Ectodermal cell (in vitro differentiated cells): Measurements from ENCODE around the gene MYH10.

Experiments
- H3K27ac ChIP-seq: 2 replicates; pipeline ENCODE4 v1.7.0; 2013; ENCODE audit warnings: mild to moderate bottlenecking, low read depth, low read length; ENCODE audit not compliant: insufficient read depth, poor library complexity, severe bottlenecking
- H3K27me3 ChIP-seq: 2 replicates; pipeline ENCODE4 v1.7.0; 2013; ENCODE audit warnings: mild to moderate bottlenecking, low read length; ENCODE audit not compliant: insufficient read depth, control insufficient read depth, poor library complexity, severe bottlenecking
- H3K36me3 ChIP-seq: one replicate; pipeline ENCODE4 v1.7.0; 2013; ENCODE audit warnings: low read length; ENCODE audit not compliant: control insufficient read depth, insufficient read depth
- H3K4me1 ChIP-seq: one replicate; pipeline ENCODE4 v1.7.0; 2013; ENCODE audit warnings: low read length; ENCODE audit not compliant: control insufficient read depth, insufficient read depth
- H3K4me3 ChIP-seq: 2 replicates; pipeline ENCODE4 v1.7.0; 2013; ENCODE audit warnings: low read depth, low read length, control low read depth; ENCODE audit not compliant: insufficient read depth
- H3K9me3 ChIP-seq: 2 replicates; pipeline ENCODE4 v1.7.0; 2013; ENCODE audit warnings: mild to moderate bottlenecking, low read length, moderate library complexity; ENCODE audit not compliant: control insufficient read depth
- WGBS, 2 experiments: methylation state at CpG; one replicate each; pipeline ENCODE4 v1.1.7; 2013; ENCODE audit warnings: missing lambda C conversion rate in 2 of 2; 5-methylcytosine and 5-hydroxymethylcytosine counted together

The MYH10 gene

GRCh38 chr17:8629371-8630226 is 926 bp downstream of the MYH10 start:
- H3K27ac ChIP-seq, result peak overlapping the region; percentile 30
- no peaks in the 10 kb centered on the region for H3K36me3 ChIP-seq
- H3K4me1 ChIP-seq, result peaks cover 26% of the 10 kb centered on the region
- peak overlapping the region; percentile 92 for H3K4me3 ChIP-seq
- H3K27me3 ChIP-seq, result no peaks in the 10 kb centered on the region
- H3K9me3 ChIP-seq, result no peaks in the 10 kb centered on the region
- WGBS, 2 experiments, result 0% methylated on average over 76 of the region's 76 CpGs

GRCh38 chr17:8628609-8629169 is 1.8 kb downstream of the MYH10 start:
- Histone ChIP-seq H3K36me3 (no peaks in the 10 kb centered on the region), H3K27me3 (no peaks in the 10 kb centered on the region), H3K4me3 (peak overlapping the region; percentile 92), H3K27ac (no peak overlapping the region), H3K4me1 (peaks cover 31% of the 10 kb centered on the region), H3K9me3 (no peaks in the 10 kb centered on the region)
- 21 to 22% methylated on average over 5 to 8 of the region's 8 CpGs for WGBS, 2 experiments

- H3K27ac ChIP-seq, result no peak overlapping the region
- 10 to 17% methylated on average over 1 of the region's 2 CpGs for WGBS, 2 experiments
- H3K4me3 ChIP-seq, result peak overlapping the region; percentile 92
- H3K9me3 ChIP-seq, result no peaks in the 10 kb centered on the region
- peaks cover under 1% of the 10 kb centered on the region for H3K36me3 ChIP-seq
- no peaks in the 10 kb centered on the region for H3K27me3 ChIP-seq
- H3K4me1 ChIP-seq, result peaks cover 31% of the 10 kb centered on the region
Measured at GRCh38 chr17:8628172-8628571, 2.4 kb downstream of the MYH10 start.

GRCh38 chr17:8623591-8623990 is 6.9 kb downstream of the MYH10 start:
- H3K27ac ChIP-seq, result no peak overlapping the region
- H3K9me3 ChIP-seq, result no peaks in the 10 kb centered on the region
- 52 to 58% methylated on average over 2 of the region's 2 CpGs for WGBS, 2 experiments
- H3K4me1 ChIP-seq, result peaks cover 23% of the 10 kb centered on the region
- no peak overlapping the region for H3K4me3 ChIP-seq
- H3K27me3 ChIP-seq, result no peaks in the 10 kb centered on the region
- peaks cover 27% of the 10 kb centered on the region for H3K36me3 ChIP-seq

GRCh38 chr17:8622191-8622590 is 8.3 kb downstream of the MYH10 start:
- no peaks in the 10 kb centered on the region for H3K9me3 ChIP-seq
- H3K27ac ChIP-seq, result no peak overlapping the region
- H3K4me3 ChIP-seq, result no peak overlapping the region
- H3K4me1 ChIP-seq, result peaks cover 12% of the 10 kb centered on the region
- peaks cover 27% of the 10 kb centered on the region for H3K36me3 ChIP-seq
- no peaks in the 10 kb centered on the region for H3K27me3 ChIP-seq
- 94 to 96% methylated on average over 4 of the region's 4 CpGs for WGBS, 2 experiments

- Histone ChIP-seq H3K27ac (no peak overlapping the region), H3K36me3 (peaks cover 32% of the 10 kb centered on the region)
Measured at GRCh38 chr17:8621585-8621984, 8.9 kb downstream of the MYH10 start.

GRCh38 chr17:8619294-8619693 is 11.2 kb downstream of the MYH10 start:
- Histone ChIP-seq H3K4me3 (no peak overlapping the region), H3K36me3 (peaks cover 33% of the 10 kb centered on the region), H3K27me3 (no peaks in the 10 kb centered on the region), H3K9me3 (no peaks in the 10 kb centered on the region), H3K4me1 (peaks cover 5% of the 10 kb centered on the region), H3K27ac (no peak overlapping the region)
- WGBS, 2 experiments, result 93 to 97% methylated on average over 6 of the region's 6 CpGs

More at GRCh38 chr17:8621585-8621984, 8.9 kb downstream of the MYH10 start:
- Histone ChIP-seq H3K27me3 (no peaks in the 10 kb centered on the region), H3K4me1 (peaks cover 9% of the 10 kb centered on the region), H3K9me3 (no peaks in the 10 kb centered on the region), H3K4me3 (no peak overlapping the region)
- WGBS, 2 experiments, result 86 to 91% methylated on average over 3 of the region's 3 CpGs

GRCh38 chr17:8618825-8619224 is 11.7 kb downstream of the MYH10 start:
- Histone ChIP-seq H3K27me3 (no peaks in the 10 kb centered on the region), H3K9me3 (no peaks in the 10 kb centered on the region), H3K36me3 (peaks cover 33% of the 10 kb centered on the region), H3K4me3 (no peak overlapping the region), H3K27ac (no peak overlapping the region), H3K4me1 (peaks cover 1% of the 10 kb centered on the region)
- 95 to 96% methylated on average over 3 of the region's 3 CpGs for WGBS, 2 experiments

GRCh38 chr17:8614988-8615387 is 15.5 kb downstream of the MYH10 start:
- WGBS, 2 experiments, result 89 to 90% methylated on average over 2 of the region's 2 CpGs
- H3K9me3 ChIP-seq, result no peaks in the 10 kb centered on the region
- H3K36me3 ChIP-seq, result peaks cover 16% of the 10 kb centered on the region
- H3K27me3 ChIP-seq, result no peaks in the 10 kb centered on the region
- no peak overlapping the region for H3K27ac ChIP-seq
- no peaks in the 10 kb centered on the region for H3K4me1 ChIP-seq
- H3K4me3 ChIP-seq, result no peak overlapping the region

- peaks cover 4% of the 10 kb centered on the region for H3K4me1 ChIP-seq
- WGBS, 2 experiments, result 92 to 94% methylated on average over 8 of the region's 8 CpGs
- H3K27ac ChIP-seq, result no peak overlapping the region
- no peaks in the 10 kb centered on the region for H3K27me3 ChIP-seq
- peaks cover 9% of the 10 kb centered on the region for H3K36me3 ChIP-seq
- no peak overlapping the region for H3K4me3 ChIP-seq
- H3K9me3 ChIP-seq, result no peaks in the 10 kb centered on the region
Measured at GRCh38 chr17:8611619-8612298, 18.8 kb downstream of the MYH10 start.
